Activated CD4-positive, alpha-beta T cell treated with anti-CD3 and anti-CD28 coated beads, Interleukin-2, amount 10 ng/mL, durations not matched to agents 7 days and 5 days (primary cell): ENCODE results near the gene CYP8B1. TPM values are rescaled to one million over a fixed set of nuclear protein-coding genes. Genes with fewer than 3 reads are reported as not detected.

Experiments used
- CTCF ChIA-PET: fragments of 350-600 bp; sonication (Branson Sonifier 250); formaldehyde crosslinking; loops from one replicate; lab custom pipeline; 2021; ENCODE audit warnings: antibody characterized with exemption; lab: Charles Lee
- POLR2A ChIA-PET: fragments of 350-600 bp; sonication (Branson Sonifier 250); formaldehyde crosslinking; loops from one replicate; lab custom pipeline; 2021; ENCODE audit warnings: antibody characterized with exemption; lab: Charles Lee
- DNase-seq: peaks from one replicate; pipeline ENCODE4 v3.0.0-alpha.2; 2020
- H3K27ac Mint-ChIP-seq: one replicate; pipeline ENCODE4 v1.8.0; 2021; ENCODE audit warnings: mild to moderate bottlenecking, moderate library complexity, mixed read lengths
- H3K27me3 Mint-ChIP-seq: one replicate; pipeline ENCODE4 v1.8.0; 2021; ENCODE audit warnings: mixed read lengths
- H3K36me3 Mint-ChIP-seq: one replicate; pipeline ENCODE4 v1.8.0; 2021; ENCODE audit warnings: low read depth, mixed read lengths
- H3K4me1 Mint-ChIP-seq: one replicate; pipeline ENCODE4 v1.8.0; 2021; ENCODE audit warnings: mixed read lengths
- H3K4me3 Mint-ChIP-seq: one replicate; pipeline ENCODE4 v1.8.0; 2021; ENCODE audit warnings: mild to moderate bottlenecking, moderate library complexity, mixed read lengths
- H3K9me3 Mint-ChIP-seq: one replicate; pipeline ENCODE4 v1.8.0; 2021; ENCODE audit warnings: mixed read lengths
- total RNA-seq, 2 experiments: library from RNA; stranded (reverse); gene quantifications; one replicate each; pipeline ENCODE4 v1.2.3, GENCODE V29; 2021

The CYP8B1 gene
- total RNA-seq, 2 experiments from 2014 or later, result not detected

- H3K4me3 Mint-ChIP-seq, result peak overlapping the region; percentile 63
- peak overlapping the region; percentile 89 for H3K27ac Mint-ChIP-seq
- peaks cover 14% of the 10 kb centered on the region for H3K4me1 Mint-ChIP-seq
- POLR2A ChIA-PET, result interaction anchor here (0.7 kb wide), 1 partner anchor 50 kb away, joined by 4 read pairs; no protein-coding TSS in a partner anchor
- no peaks in the 10 kb centered on the region for H3K36me3 Mint-ChIP-seq
- CTCF ChIA-PET, result interaction anchor here (0.6 to 1.5 kb wide), 16 partner anchors 9 to 379 kb away, joined by 3 to 12 read pairs (median 4); partner anchors contain the start of genes HIGD1A and VIPR1
- peaks cover 2% of the 10 kb centered on the region for H3K27me3 Mint-ChIP-seq
- DNase-seq, result peak; percentile 90
- no peaks in the 10 kb centered on the region for H3K9me3 Mint-ChIP-seq
Observed at GRCh38 chr3:42880601-42881451, 5.1 kb upstream of the CYP8B1 start.

GRCh38 chr3:42880183-42880582, 4.5 kb upstream of the CYP8B1 start:
- no peaks in the 10 kb centered on the region for H3K9me3 Mint-ChIP-seq
- peaks cover 2% of the 10 kb centered on the region for H3K27me3 Mint-ChIP-seq
- POLR2A ChIA-PET, result no interaction called here
- peak overlapping the region; percentile 85 for H3K27ac Mint-ChIP-seq
- peaks cover 14% of the 10 kb centered on the region for H3K4me1 Mint-ChIP-seq
- H3K36me3 Mint-ChIP-seq, result no peaks in the 10 kb centered on the region
- CTCF ChIA-PET, result interaction anchor here (1.1 kb wide), 1 partner anchor 101 kb away, joined by 4 read pairs; no protein-coding TSS in a partner anchor
- DNase-seq, result no peak
- H3K4me3 Mint-ChIP-seq, result peak overlapping the region; percentile 63

DNA sequence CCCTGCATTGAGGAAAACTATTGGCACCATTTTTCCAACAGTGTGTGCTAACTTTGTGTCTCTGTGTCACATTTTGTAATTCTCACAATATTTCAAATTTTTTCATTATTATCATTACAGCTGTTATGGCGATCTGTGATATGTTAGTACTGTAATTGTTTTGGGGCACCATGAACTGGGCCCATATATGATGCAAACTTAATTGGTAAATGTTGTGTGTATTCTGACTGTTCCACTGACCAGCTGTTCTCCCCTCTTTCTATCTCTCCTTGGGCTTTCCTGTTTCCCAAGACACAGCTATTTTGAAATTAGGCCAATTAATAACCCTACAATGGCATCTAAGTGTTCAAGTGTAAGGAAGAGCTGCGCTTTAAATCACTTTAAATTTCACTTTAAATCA, 2.2 kb upstream of the CYP8B1 start:
- Mint-ChIP-seq H3K9me3 (no peaks in the 10 kb centered on the region), H3K4me1 (peaks cover 14% of the 10 kb centered on the region), H3K27me3 (peaks cover 2% of the 10 kb centered on the region), H3K27ac (no peak overlapping the region), H3K4me3 (no peak overlapping the region), H3K36me3 (no peaks in the 10 kb centered on the region)
- CTCF ChIA-PET, result interaction anchor here (1.0 to 1.5 kb wide), 2 partner anchors 9 to 133 kb away, joined by 3 to 5 read pairs; no protein-coding TSS in a partner anchor
- POLR2A ChIA-PET, result no interaction called here
- no peak for DNase-seq

DNA sequence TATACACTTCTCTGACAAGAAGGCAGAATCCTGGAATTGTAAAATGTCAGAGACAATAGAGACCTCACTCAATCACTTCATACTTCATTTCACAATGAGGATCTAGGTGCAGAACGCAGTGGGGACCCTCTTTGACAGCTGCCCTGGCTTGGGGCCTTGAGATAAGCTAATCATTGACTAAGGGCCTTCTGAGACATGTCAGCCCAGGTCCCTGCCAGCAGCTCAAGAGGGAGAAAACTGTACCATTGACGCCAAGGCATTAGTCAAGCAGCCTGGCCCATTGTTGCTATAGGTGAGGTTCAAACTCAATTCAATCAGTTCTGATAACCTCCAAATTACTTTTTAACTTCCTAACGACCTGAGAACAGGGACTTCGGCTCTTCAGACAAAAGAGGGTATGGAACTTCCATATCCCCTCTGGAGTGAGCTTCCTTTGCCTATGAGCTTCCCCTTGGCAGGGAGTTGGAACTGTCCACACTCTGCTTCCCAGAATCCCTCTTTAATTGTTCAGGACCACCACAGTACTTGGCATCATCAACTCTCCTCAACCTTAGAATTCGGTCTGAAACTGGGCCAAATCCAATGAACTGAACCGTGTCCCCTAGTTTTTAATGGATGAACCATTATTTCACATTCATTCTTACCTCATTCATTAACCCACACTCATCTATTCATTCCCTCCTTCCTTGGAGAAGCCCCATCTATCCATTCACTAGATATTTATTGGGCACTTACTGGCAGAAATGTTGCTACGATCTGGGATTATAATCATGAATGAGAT, 1.5 kb upstream of the CYP8B1 start:
- no peaks in the 10 kb centered on the region for H3K36me3 Mint-ChIP-seq
- no peak overlapping the region for H3K27ac Mint-ChIP-seq
- ChIA-PET POLR2A (no interaction called here), CTCF (interaction anchor here (1.5 kb wide), 1 partner anchor 132 kb away, joined by 3 read pairs; no protein-coding TSS in a partner anchor)
- no peaks in the 10 kb centered on the region for H3K9me3 Mint-ChIP-seq
- peaks cover 14% of the 10 kb centered on the region for H3K4me1 Mint-ChIP-seq
- H3K27me3 Mint-ChIP-seq, result peaks cover 7% of the 10 kb centered on the region
- DNase-seq, result no peak
- H3K4me3 Mint-ChIP-seq, result no peak overlapping the region

DNA sequence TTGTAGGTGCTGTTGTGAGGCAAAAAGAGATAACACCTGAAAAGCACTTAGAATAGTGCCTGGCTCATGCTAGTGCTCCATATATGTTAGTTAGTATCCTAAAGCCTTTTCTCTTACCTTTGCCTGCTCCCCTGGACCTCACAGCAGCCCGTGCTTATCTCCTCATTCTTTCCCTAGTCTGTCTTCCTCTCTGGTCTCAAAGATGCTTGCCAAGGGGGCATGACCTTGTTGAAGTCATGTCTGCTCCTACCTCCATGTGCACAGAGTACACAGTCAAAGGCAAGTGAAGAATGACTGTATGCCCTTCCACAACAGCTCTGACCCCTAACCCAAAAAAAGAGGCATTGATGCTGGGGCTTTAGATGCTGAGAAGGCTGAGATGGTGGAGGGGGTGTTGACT, 722 bp upstream of the CYP8B1 start:
- ChIA-PET POLR2A (no interaction called here), CTCF (no interaction called here)
- Mint-ChIP-seq H3K9me3 (no peaks in the 10 kb centered on the region), H3K4me3 (no peak overlapping the region), H3K27me3 (peaks cover 7% of the 10 kb centered on the region), H3K36me3 (no peaks in the 10 kb centered on the region), H3K4me1 (peaks cover 10% of the 10 kb centered on the region), H3K27ac (no peak overlapping the region)
- no peak for DNase-seq

GRCh38 chr3:42874749-42875148, 930 bp downstream of the CYP8B1 start:
- H3K27me3 Mint-ChIP-seq, result peaks cover 5% of the 10 kb centered on the region
- CTCF ChIA-PET, result no interaction called here

GRCh38 chr3:42873221-42873982, 2.3 kb downstream of the CYP8B1 start:
- no peak for DNase-seq
- Mint-ChIP-seq H3K27me3 (peaks cover 5% of the 10 kb centered on the region), H3K9me3 (no peaks in the 10 kb centered on the region), H3K4me3 (no peak overlapping the region), H3K36me3 (no peaks in the 10 kb centered on the region), H3K27ac (no peak overlapping the region), H3K4me1 (no peaks in the 10 kb centered on the region)
- ChIA-PET CTCF (interaction anchor here (2.5 kb wide), 1 partner anchor 34 kb away, joined by 10 read pairs; no protein-coding TSS in a partner anchor), POLR2A (no interaction called here)

More at GRCh38 chr3:42874749-42875148, 930 bp downstream of the CYP8B1 start:
- no peak overlapping the region for H3K4me3 Mint-ChIP-seq
- POLR2A ChIA-PET, result no interaction called here
- DNase-seq, result no peak
- no peaks in the 10 kb centered on the region for H3K36me3 Mint-ChIP-seq
- H3K9me3 Mint-ChIP-seq, result no peaks in the 10 kb centered on the region
- no peak overlapping the region for H3K27ac Mint-ChIP-seq
- no peaks in the 10 kb centered on the region for H3K4me1 Mint-ChIP-seq

GRCh38 chr3:42872718-42873117, 3.0 kb downstream of the CYP8B1 start:
- no peaks in the 10 kb centered on the region for H3K36me3 Mint-ChIP-seq
- CTCF ChIA-PET, result interaction anchor here (1.5 to 2.5 kb wide), 2 partner anchors 22 to 34 kb away, joined by 4 to 10 read pairs; no protein-coding TSS in a partner anchor
- peaks cover 5% of the 10 kb centered on the region for H3K27me3 Mint-ChIP-seq
- H3K9me3 Mint-ChIP-seq, result no peaks in the 10 kb centered on the region
- H3K27ac Mint-ChIP-seq, result no peak overlapping the region
- no peak for DNase-seq
- no peak overlapping the region for H3K4me3 Mint-ChIP-seq
- H3K4me1 Mint-ChIP-seq, result no peaks in the 10 kb centered on the region
- POLR2A ChIA-PET, result no interaction called here

- no peaks in the 10 kb centered on the region for H3K9me3 Mint-ChIP-seq
Observed at GRCh38 chr3:42871592-42872196, 4.0 kb downstream of the CYP8B1 start.

DNA sequence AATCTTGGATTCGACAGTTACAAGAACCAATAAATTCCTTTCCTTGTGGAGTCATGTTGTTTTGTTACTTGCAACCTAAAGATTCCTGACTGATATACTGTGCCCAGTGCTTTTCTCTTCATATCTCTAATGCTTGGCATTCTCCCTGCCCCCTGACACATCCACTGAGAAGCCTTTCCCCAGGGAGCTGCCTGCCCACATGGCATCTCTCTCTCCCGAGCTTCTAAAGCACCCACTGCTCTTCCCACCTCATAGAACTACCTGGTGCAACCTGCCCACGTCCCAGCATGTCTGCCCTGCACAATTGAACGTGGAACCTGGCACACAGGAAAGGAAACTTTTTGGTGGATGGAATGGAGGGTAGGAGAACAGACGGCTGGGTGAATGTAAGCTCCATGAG, 6.8 kb downstream of the CYP8B1 start:
- Mint-ChIP-seq H3K9me3 (no peaks in the 10 kb centered on the region), H3K36me3 (no peaks in the 10 kb centered on the region), H3K27me3 (peaks cover 5% of the 10 kb centered on the region), H3K4me3 (no peak overlapping the region), H3K4me1 (no peaks in the 10 kb centered on the region), H3K27ac (no peak overlapping the region)
- ChIA-PET CTCF (interaction anchor here (0.5 to 3.4 kb wide), 4 partner anchors 9 to 58 kb away, joined by 3 to 8 read pairs (median 4); no protein-coding TSS in a partner anchor), POLR2A (no interaction called here)
- no peak for DNase-seq

More at GRCh38 chr3:42871592-42872196, 4.0 kb downstream of the CYP8B1 start:
- H3K4me3 Mint-ChIP-seq, result no peak overlapping the region
- no peaks in the 10 kb centered on the region for H3K4me1 Mint-ChIP-seq
- no peak overlapping the region for H3K27ac Mint-ChIP-seq
- ChIA-PET POLR2A (no interaction called here), CTCF (interaction anchor here (1.5 to 2.5 kb wide), 2 partner anchors 21 to 32 kb away, joined by 4 to 10 read pairs; no protein-coding TSS in a partner anchor)
- no peak for DNase-seq
- H3K27me3 Mint-ChIP-seq, result peaks cover 5% of the 10 kb centered on the region
- no peaks in the 10 kb centered on the region for H3K36me3 Mint-ChIP-seq

GRCh38 chr3:42867138-42867537, 8.5 kb downstream of the CYP8B1 start:
- Mint-ChIP-seq H3K4me3 (no peak overlapping the region), H3K27me3 (peaks cover 9% of the 10 kb centered on the region), H3K36me3 (no peaks in the 10 kb centered on the region), H3K27ac (no peak overlapping the region), H3K4me1 (no peaks in the 10 kb centered on the region), H3K9me3 (no peaks in the 10 kb centered on the region)
- ChIA-PET POLR2A (no interaction called here), CTCF (no interaction called here)
- no peak for DNase-seq

DNA sequence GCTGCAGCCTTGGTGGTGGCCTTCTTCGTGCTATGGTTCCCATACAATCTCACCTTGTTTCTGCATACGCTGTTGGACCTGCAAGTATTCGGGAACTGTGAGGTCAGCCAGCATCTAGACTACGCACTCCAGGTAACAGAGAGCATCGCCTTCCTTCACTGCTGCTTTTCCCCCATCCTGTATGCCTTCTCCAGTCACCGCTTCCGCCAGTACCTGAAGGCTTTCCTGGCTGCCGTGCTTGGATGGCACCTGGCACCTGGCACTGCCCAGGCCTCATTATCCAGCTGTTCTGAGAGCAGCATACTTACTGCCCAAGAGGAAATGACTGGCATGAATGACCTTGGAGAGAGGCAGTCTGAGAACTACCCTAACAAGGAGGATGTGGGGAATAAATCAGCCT, 10.4 kb downstream of the CYP8B1 start:
- CTCF ChIA-PET, result interaction anchor here (0.7 kb wide), 1 partner anchor 23 kb away, joined by 3 read pairs; no protein-coding TSS in a partner anchor
- no peaks in the 10 kb centered on the region for H3K9me3 Mint-ChIP-seq
- H3K4me3 Mint-ChIP-seq, result no peak overlapping the region
- no peak for DNase-seq
- H3K27me3 Mint-ChIP-seq, result peaks cover 26% of the 10 kb centered on the region
- H3K27ac Mint-ChIP-seq, result no peak overlapping the region
- POLR2A ChIA-PET, result no interaction called here
- no peaks in the 10 kb centered on the region for H3K4me1 Mint-ChIP-seq
- H3K36me3 Mint-ChIP-seq, result no peaks in the 10 kb centered on the region
